ENCODE data around the gene LIAS. TPM values are rescaled to one million over a fixed set of nuclear protein-coding genes. Genes with fewer than 3 reads are reported as not detected.

The LIAS gene
- total and polyA plus RNA-seq, 2 of the 13 experiments (the other 11 are each of a cell fraction or from before 2014, with no cell fraction given) = 16.0 to 16.6 TPM

DNA sequence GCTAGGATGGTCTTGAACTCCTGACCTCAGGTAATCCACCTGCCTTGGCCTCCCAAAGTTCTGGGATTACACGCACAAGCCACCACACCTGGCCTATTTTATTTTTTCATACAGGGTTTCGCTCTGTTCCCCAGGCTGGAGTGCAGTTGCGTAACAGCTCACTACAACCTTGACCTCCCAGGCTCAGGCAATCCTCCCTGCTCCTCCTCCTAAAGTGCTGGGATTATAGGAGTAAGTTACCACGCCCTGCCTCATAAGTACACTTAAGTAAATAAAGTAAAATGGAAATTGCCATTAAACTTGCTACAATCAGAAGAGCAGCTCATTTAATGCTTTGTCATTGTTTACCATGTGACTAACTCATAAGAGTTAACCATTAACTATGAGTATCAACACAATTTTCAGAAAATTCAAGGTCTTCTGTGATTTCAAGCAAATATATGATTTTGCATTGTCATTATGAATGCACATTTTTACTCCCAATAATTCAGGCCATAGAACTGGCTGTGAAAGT, 56.1 kb downstream of the LIAS start (continued):
- TF ChIP-seq, protein P1, sequence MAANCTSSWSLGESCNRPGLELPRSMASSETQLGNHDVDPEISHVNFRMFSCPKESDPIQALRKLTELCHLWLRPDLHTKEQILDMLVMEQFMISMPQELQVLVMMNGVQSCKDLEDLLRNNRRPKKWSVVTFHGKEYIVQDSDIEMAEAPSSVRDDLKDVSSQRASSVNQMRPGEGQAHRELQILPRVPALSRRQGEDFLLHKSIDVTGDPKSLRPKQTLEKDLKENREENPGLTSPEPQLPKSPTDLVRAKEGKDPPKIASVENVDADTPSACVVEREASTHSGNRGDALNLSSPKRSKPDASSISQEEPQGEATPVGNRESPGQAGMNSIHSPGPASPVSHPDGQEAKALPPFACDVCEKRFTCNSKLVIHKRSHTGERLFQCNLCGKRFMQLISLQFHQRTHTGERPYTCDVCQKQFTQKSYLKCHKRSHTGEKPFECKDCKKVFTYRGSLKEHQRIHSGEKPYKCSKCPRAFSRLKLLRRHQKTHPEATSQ (CRISPR knock-in tag; IDR thresholded peaks at IDR 0.05; ENCODE audit: borderline replicate concordance) = peak; percentile 92; the same call in 1 of the 2 replicates
- no peak for TF ChIP-seq CREB1 (IDR thresholded peaks at IDR 0.05)
- peak; percentile 79 for TF ChIP-seq CREB1 (CRISPR knock-in tag; IDR thresholded peaks at IDR 0.05)
- TF ChIP-seq, protein P2, sequence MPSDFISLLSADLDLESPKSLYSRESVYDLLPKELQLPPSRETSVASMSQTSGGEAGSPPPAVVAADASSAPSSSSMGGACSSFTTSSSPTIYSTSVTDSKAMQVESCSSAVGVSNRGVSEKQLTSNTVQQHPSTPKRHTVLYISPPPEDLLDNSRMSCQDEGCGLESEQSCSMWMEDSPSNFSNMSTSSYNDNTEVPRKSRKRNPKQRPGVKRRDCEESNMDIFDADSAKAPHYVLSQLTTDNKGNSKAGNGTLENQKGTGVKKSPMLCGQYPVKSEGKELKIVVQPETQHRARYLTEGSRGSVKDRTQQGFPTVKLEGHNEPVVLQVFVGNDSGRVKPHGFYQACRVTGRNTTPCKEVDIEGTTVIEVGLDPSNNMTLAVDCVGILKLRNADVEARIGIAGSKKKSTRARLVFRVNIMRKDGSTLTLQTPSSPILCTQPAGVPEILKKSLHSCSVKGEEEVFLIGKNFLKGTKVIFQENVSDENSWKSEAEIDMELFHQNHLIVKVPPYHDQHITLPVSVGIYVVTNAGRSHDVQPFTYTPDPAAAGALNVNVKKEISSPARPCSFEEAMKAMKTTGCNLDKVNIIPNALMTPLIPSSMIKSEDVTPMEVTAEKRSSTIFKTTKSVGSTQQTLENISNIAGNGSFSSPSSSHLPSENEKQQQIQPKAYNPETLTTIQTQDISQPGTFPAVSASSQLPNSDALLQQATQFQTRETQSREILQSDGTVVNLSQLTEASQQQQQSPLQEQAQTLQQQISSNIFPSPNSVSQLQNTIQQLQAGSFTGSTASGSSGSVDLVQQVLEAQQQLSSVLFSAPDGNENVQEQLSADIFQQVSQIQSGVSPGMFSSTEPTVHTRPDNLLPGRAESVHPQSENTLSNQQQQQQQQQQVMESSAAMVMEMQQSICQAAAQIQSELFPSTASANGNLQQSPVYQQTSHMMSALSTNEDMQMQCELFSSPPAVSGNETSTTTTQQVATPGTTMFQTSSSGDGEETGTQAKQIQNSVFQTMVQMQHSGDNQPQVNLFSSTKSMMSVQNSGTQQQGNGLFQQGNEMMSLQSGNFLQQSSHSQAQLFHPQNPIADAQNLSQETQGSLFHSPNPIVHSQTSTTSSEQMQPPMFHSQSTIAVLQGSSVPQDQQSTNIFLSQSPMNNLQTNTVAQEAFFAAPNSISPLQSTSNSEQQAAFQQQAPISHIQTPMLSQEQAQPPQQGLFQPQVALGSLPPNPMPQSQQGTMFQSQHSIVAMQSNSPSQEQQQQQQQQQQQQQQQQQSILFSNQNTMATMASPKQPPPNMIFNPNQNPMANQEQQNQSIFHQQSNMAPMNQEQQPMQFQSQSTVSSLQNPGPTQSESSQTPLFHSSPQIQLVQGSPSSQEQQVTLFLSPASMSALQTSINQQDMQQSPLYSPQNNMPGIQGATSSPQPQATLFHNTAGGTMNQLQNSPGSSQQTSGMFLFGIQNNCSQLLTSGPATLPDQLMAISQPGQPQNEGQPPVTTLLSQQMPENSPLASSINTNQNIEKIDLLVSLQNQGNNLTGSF (CRISPR knock-in tag; IDR thresholded peaks at IDR 0.05) = no peak
- peak; percentile 75 for TF ChIP-seq ZEB1 (IDR thresholded peaks at IDR 0.05; ENCODE audit: insufficient replicate concordance, low read depth)
- TF ChIP-seq SAP130 (CRISPR knock-in tag; IDR thresholded peaks at IDR 0.05; ENCODE audit: low read depth) = peak; percentile 94
- no peak for TF ChIP-seq NFKB2 (CRISPR knock-in tag; IDR thresholded peaks at IDR 0.05; ENCODE audit: borderline replicate concordance)
- TF ChIP-seq, protein P3, sequence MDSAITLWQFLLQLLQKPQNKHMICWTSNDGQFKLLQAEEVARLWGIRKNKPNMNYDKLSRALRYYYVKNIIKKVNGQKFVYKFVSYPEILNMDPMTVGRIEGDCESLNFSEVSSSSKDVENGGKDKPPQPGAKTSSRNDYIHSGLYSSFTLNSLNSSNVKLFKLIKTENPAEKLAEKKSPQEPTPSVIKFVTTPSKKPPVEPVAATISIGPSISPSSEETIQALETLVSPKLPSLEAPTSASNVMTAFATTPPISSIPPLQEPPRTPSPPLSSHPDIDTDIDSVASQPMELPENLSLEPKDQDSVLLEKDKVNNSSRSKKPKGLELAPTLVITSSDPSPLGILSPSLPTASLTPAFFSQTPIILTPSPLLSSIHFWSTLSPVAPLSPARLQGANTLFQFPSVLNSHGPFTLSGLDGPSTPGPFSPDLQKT (CRISPR knock-in tag; IDR thresholded peaks at IDR 0.05; ENCODE audit: borderline replicate concordance) = no peak
- TF ChIP-seq STAT5B (CRISPR knock-in tag; IDR thresholded peaks at IDR 0.05) = no peak
- TF ChIP-seq, protein P4, sequence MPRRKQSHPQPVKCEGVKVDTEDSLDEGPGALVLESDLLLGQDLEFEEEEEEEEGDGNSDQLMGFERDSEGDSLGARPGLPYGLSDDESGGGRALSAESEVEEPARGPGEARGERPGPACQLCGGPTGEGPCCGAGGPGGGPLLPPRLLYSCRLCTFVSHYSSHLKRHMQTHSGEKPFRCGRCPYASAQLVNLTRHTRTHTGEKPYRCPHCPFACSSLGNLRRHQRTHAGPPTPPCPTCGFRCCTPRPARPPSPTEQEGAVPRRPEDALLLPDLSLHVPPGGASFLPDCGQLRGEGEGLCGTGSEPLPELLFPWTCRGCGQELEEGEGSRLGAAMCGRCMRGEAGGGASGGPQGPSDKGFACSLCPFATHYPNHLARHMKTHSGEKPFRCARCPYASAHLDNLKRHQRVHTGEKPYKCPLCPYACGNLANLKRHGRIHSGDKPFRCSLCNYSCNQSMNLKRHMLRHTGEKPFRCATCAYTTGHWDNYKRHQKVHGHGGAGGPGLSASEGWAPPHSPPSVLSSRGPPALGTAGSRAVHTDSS (CRISPR knock-in tag; conservative IDR thresholded peaks at IDR 0.05) = no peak
- TF ChIP-seq, protein P5, sequence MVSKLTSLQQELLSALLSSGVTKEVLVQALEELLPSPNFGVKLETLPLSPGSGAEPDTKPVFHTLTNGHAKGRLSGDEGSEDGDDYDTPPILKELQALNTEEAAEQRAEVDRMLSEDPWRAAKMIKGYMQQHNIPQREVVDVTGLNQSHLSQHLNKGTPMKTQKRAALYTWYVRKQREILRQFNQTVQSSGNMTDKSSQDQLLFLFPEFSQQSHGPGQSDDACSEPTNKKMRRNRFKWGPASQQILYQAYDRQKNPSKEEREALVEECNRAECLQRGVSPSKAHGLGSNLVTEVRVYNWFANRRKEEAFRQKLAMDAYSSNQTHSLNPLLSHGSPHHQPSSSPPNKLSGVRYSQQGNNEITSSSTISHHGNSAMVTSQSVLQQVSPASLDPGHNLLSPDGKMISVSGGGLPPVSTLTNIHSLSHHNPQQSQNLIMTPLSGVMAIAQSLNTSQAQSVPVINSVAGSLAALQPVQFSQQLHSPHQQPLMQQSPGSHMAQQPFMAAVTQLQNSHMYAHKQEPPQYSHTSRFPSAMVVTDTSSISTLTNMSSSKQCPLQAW (CRISPR knock-in tag; IDR thresholded peaks at IDR 0.05) = peak; percentile 99
- peak; percentile 92 for TF ChIP-seq TARDBP (CRISPR knock-in tag; IDR thresholded peaks at IDR 0.05)
- peak; percentile 99 for TF ChIP-seq MED1 (CRISPR knock-in tag; IDR thresholded peaks at IDR 0.05)
- TF ChIP-seq, protein P6, sequence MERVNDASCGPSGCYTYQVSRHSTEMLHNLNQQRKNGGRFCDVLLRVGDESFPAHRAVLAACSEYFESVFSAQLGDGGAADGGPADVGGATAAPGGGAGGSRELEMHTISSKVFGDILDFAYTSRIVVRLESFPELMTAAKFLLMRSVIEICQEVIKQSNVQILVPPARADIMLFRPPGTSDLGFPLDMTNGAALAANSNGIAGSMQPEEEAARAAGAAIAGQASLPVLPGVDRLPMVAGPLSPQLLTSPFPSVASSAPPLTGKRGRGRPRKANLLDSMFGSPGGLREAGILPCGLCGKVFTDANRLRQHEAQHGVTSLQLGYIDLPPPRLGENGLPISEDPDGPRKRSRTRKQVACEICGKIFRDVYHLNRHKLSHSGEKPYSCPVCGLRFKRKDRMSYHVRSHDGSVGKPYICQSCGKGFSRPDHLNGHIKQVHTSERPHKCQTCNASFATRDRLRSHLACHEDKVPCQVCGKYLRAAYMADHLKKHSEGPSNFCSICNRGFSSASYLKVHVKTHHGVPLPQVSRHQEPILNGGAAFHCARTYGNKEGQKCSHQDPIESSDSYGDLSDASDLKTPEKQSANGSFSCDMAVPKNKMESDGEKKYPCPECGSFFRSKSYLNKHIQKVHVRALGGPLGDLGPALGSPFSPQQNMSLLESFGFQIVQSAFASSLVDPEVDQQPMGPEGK (CRISPR knock-in tag; IDR thresholded peaks at IDR 0.05) = peak; percentile 72
- TF ChIP-seq, protein P7, sequence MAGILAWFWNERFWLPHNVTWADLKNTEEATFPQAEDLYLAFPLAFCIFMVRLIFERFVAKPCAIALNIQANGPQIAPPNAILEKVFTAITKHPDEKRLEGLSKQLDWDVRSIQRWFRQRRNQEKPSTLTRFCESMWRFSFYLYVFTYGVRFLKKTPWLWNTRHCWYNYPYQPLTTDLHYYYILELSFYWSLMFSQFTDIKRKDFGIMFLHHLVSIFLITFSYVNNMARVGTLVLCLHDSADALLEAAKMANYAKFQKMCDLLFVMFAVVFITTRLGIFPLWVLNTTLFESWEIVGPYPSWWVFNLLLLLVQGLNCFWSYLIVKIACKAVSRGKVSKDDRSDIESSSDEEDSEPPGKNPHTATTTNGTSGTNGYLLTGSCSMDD (CRISPR knock-in tag; IDR thresholded peaks at IDR 0.05) = no peak

Measured in HepG2 (cell line).